Umbilical cord (tissue), 2 donors: ENCODE measurements around the gene ATP13A2. TPM values are rescaled to one million over a fixed set of nuclear protein-coding genes. Genes with fewer than 3 reads are reported as not detected.
"Not testable (repeated sequence)": the region's sequence is repeated elsewhere in the genome, so short reads cannot be mapped to it uniquely, and the experiment has no call there.

Experiments
- DNase-seq: peaks from one replicate; pipeline ENCODE4 v3.0.0-alpha.2; 2015; ENCODE audit warnings: low spot score
- total RNA-seq: library from RNA; depleted of rRNA; stranded (reverse); fragments of >200 nt; gene quantifications from one replicate; pipeline ENCODE4 v1.2.3, GENCODE V29; 2014; ENCODE audit warnings: low replicate concordance; ENCODE audit not compliant: insufficient read depth

The ATP13A2 gene
- total RNA-seq, 1 donor from 2014 or later, result 33.9 TPM

GRCh38 chr1:16957731-16958130, 54.0 kb downstream of the ATP13A2 start:
- no peak for DNase-seq

DNA sequence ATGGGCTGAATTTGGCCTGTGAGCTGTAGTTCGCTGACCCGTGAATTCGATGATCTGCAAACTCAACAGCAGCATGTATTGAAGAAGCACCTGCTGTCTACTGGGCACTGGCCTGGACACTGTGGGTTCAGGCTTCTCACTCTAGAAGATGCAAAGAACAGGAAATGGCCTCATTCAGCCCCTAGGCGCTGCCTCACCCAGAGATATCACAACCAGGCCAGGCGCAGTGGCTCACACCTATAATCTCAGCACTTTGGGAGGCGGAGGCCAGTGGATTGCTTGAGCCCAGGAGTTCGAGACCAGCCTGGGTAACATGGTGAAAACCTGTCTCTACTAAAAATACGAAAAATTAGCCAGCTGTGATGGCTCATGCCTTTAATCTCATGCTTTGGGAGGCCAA, 55.0 kb downstream of the ATP13A2 start:
- DNase-seq, result no peak

- DNase-seq, result no peak
Measured at GRCh38 chr1:16955186-16955585, 56.5 kb downstream of the ATP13A2 start.

DNA sequence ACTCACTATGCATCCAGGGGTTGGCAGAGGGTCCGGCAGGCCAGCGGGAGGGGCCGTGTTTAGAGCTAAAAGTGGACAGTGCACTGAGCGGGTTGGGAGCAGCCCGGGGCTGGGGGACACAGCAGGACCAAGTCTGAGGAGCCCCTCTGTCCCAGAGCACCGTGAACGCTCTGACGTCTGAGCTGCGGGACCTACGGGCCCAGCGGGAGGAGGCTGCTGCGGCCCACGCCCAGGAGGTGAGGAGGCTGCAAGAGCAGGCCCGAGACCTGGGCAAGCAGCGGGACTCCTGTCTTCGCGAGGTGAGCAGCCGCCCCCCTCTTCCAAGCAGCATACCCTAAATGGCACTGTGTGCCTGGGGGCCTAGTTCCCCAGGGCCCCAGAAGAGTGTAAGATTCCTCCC, 57.1 kb downstream of the ATP13A2 start:
- no peak for DNase-seq

DNA sequence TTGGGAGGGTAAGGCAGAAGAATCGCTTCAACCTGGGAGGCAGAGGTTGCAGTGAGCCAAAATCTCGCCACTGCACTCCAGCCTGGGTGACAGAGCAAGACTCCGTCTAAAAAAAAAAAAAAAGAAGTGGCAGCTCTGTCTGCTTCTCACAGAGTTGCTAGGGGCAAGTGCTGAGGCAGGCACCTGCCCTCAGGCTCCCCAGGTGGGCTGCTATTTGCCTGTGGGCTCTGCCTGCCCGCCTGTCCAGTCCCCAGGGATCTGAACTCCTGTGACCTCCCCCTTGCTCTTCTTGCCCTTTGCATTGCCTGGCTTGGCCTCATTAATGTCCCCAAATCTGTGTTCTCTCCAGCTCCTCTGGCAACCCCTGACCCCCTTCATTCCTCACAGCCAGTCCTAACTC, 59.4 kb downstream of the ATP13A2 start:
- DNase-seq, result not testable (repeated sequence)

GRCh38 chr1:16949026-16949425, 62.7 kb downstream of the ATP13A2 start:
- DNase-seq, result not testable (repeated sequence)

DNA sequence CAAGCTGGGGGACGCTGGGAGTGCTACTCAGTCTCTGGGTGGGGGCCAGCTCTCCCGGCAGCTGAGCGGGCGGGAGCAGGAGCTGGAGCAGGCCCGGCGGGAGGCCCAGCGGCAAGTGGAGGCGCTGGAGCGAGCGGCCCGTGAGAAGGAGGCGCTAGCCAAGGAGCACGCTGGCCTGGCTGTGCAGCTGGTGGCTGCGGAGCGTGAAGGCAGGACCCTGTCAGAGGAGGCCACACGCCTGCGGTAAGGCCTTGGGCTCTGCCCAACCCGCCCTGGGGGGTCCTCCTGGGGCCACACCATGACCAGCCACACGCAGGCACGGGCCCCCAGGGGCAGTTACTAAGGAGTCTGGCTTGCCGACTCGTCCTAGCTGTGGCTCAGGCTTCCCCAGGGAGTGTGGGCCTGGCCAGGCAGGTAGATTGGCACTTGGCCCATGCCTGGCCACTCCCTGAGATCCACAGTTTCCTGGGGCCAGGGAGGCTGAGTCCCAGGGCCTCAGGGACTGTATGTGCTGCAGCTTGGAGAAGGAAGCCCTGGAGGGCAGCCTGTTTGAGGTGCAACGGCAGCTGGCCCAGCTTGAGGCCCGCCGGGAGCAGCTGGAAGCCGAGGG, 63.3 kb downstream of the ATP13A2 start:
- not testable (repeated sequence) for DNase-seq

DNA sequence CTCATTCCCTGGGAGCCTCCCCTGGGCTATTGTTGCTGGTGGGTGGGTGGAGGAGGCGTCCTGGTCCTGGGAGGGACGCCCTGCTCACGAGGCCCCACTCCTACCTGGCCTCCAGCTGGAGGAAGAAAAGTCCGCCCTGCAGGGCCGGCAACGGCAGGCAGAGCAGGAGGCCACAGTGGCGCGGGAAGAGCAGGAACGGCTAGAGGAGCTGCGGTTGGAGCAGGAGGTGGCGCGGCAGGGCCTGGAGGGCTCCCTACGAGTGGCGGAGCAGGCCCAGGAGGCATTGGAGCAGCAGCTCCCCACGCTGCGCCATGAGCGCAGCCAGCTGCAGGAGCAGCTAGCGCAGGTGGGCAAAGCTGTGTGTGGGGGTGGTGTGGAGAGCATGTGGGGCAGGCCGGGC, 65.1 kb downstream of the ATP13A2 start:
- no peak for DNase-seq

DNA sequence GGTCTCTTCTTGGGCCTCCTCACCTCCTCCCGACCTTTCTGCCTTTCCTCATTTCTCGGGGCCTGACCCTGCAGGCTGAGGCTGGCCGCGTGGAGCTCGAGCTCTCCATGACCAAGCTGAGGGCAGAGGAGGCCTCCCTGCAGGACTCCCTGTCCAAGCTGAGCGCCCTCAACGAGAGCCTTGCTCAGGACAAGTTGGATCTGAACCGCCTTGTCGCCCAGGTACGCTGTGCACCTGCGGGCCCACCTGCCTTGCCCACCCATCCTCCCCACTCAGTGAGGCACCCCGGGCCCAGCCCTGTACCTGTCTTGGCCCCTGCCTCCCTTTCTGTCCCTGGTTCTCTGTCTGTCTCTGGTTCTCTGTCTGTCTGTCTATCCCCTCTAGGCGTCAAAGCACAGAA, 65.5 kb downstream of the ATP13A2 start:
- not testable (repeated sequence) for DNase-seq

- not testable (repeated sequence) for DNase-seq
Measured at GRCh38 chr1:16945512-16945911, 66.2 kb downstream of the ATP13A2 start.

- no peak for DNase-seq
Measured at GRCh38 chr1:16944038-16944437, 67.7 kb downstream of the ATP13A2 start.

DNA sequence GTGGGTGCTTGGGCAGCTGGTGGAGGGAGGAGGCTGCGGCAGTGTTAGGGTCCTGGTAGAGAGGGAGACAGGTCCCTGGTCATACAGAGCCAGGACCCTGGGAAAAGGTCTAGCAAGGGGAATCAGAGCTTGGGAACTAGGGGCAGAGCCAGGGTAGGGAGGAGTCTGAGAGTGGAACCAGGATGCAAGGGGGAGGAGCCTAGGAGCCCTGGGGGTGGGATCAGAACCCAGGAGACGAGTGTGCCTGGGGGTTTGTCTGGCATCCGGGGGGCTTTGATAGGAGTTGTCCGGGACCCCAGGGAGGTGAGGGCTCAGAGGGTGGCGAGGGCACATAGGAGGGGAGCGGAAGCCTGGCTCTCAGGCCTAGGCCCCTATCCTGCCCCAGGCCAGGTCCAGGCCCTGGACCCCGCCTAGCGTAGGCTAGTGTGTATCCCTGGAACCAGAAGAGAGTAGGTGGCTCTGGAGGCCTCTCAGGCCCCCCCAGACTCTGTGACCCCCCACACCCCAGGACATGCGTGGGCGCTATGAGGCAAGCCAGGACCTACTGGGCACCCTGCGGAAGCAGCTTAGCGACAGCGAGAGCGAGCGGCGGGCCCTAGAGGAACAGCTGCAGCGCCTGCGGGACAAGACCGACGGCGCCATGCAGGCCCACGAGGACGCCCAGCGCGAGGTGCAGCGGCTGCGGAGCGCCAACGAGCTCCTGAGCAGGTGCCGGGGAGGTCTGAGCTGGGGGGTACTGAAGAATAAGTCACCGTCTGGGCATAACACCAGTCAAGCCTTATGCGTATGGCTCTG, 72.1 kb downstream of the ATP13A2 start:
- not testable (repeated sequence) for DNase-seq

- no peak for DNase-seq
Measured at GRCh38 chr1:16938351-16939321, 73.1 kb downstream of the ATP13A2 start.

- not testable (repeated sequence) for DNase-seq
Measured at GRCh38 chr1:16936580-16936979, 75.1 kb downstream of the ATP13A2 start.

Other genes with a start within 250 kb of the ATP13A2 start
- gene RNU1-2, start 115.9 kb downstream of the ATP13A2 start, total RNA-seq, result under 0.01 TPM
- 17.3 TPM for gene CROCC, start 90.0 kb downstream of the ATP13A2 start, total RNA-seq
- 29.4 TPM for gene MFAP2, start 31.3 kb downstream of the ATP13A2 start, total RNA-seq
- gene SDHB, start 42.1 kb upstream of the ATP13A2 start, total RNA-seq, result 69.3 TPM
- gene PADI2, start 107.5 kb upstream of the ATP13A2 start, total RNA-seq, result 8.4 TPM
- 0.96 TPM for gene PADI1, start 193.2 kb upstream of the ATP13A2 start, total RNA-seq
- gene PADI3, start 237.2 kb upstream of the ATP13A2 start, total RNA-seq, result not detected